ENCODE results near the gene DUS2. TPM values are rescaled to one million over a fixed set of nuclear protein-coding genes. Genes with fewer than 3 reads are reported as not detected.

Gene DUS2
- total RNA-seq, result 10 to 100 TPM; 10.0 to 14.1 (median 12.9) TPM

DNA sequence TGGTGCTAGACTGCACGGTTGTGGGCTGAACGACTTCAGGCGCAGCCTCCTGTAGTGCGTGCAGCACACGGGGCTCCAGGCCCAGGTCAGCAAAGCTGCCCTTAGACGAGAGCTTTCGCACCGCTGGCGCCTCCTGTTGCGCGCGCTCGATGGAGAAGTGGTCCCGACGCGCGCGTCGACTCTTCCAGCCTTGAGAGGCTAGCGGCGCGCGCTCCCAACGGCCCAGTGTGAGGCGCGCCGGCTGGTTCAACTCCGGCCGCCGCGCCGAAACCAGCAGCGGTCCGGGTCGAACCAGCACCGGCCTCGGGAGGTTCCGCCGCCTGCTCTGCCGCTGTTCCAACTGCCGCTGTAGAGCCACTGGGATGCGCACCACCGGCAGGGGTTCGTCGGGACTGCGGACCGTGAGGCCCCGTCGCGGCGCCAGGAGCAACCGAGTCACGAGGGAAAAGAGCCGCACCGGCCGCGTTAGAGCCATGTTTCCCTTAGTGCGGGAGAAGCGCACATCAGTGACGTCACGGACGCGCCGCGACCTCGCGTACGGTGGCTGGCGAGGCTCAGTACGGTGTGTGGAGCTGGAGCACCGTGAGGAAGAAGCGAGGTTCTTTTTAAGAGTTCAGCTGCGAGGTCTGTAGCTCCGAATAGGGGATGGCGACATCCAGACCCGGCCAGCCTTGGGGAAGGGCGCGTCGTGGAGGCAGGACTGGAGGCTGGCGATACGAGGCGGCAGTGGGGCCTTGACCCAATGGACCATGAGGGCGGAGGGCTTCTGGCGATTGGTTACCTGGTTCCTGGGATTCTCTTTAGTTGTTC lies at the start of gene DUS2, which contains the start of gene DDX28:
TSS of gene DUS2 (plus strand) at position 557 of the 810 bp plus-strand sequence. CDS start 14,740 bp downstream, outside the sequence.
TSS of gene DDX28 (minus strand) at position 505 of the 810 bp plus-strand sequence. CDS start at position 475, 30 bp downstream.
- Histone ChIP-seq H3K36me3 (peaks cover 0 to 6% of the 10 kb centered on the region in 2 donors), H3K9me3 (no peaks in the 10 kb centered on the region), H3K4me3 (replicated peaks in 1 of 3) (peak within 1 kb of the TSS; percentile 64 to 75 (median 70)), H3K27me3 (no peaks in the 10 kb centered on the region), H3K4me1 (peaks cover 17 to 23% of the 10 kb centered on the region in 2 donors), H3K27ac (peak within 1 kb of the TSS; percentile 60 to 93 (median 66))
- peak in 1 of 2 donors; percentile 59 for TF ChIP-seq POLR2A (IDR thresholded peaks at IDR 0.05)
- TF ChIP-seq, protein P1, sequence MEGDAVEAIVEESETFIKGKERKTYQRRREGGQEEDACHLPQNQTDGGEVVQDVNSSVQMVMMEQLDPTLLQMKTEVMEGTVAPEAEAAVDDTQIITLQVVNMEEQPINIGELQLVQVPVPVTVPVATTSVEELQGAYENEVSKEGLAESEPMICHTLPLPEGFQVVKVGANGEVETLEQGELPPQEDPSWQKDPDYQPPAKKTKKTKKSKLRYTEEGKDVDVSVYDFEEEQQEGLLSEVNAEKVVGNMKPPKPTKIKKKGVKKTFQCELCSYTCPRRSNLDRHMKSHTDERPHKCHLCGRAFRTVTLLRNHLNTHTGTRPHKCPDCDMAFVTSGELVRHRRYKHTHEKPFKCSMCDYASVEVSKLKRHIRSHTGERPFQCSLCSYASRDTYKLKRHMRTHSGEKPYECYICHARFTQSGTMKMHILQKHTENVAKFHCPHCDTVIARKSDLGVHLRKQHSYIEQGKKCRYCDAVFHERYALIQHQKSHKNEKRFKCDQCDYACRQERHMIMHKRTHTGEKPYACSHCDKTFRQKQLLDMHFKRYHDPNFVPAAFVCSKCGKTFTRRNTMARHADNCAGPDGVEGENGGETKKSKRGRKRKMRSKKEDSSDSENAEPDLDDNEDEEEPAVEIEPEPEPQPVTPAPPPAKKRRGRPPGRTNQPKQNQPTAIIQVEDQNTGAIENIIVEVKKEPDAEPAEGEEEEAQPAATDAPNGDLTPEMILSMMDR (IDR thresholded peaks at IDR 0.05), result peak in 1 of 6 experiments; percentile 37
- 0% methylated on average over 37 to 41 of the region's 84 CpGs for WGBS, 2 donors
- intact Hi-C loops (cut with DNase I), result no loop called here
- DNase-seq, result peak; percentile 87 to 90

DNA sequence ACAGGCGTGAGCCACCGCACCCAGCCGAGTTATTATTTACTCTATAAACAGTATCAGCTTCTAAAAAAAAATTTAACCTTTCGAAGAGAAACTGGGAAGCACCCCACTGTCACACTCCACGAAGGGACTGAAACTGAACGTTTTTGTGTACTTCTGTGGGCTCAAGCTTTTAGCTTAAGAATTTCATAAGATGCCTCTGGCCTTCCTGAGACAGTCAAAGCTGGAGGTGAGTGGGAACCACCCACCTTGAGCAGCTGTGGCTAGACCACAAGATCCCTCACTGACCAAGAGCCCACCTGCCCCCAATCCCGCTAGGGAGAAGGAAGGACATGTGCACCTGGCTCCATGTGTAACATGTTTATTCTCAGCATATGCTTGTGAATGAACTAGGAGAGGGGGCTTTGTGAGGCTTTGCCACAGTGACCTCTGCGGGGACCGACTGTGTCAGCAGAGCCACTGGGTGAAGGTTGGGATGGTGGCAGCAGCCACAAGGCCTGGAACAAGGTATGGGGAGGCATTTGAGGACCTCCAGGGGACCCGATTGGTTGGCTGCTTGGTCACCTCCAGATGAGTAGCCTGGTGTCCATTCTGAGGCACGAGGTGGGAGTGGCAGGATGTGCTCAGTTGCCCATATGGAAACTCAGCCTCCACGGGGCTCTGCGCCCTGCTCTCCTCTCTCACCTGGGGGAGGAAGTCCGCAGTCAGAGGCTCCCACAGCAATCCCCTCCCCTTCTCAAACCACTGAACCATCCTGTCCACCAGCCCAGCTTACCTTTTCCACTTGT lies 47.6 kb upstream of the DUS2 start:
- intact Hi-C loops (cut with DNase I), result no loop called here
- Histone ChIP-seq H3K4me3 (replicated peaks in 1 of 3) (no peak overlapping the region), H3K27me3 (no peaks in the 10 kb centered on the region), H3K4me1 (no peaks in the 10 kb centered on the region), H3K36me3 (no peaks in the 10 kb centered on the region), H3K9me3 (no peaks in the 10 kb centered on the region), H3K27ac (no peak overlapping the region)
- DNase-seq, result no peak
- WGBS, 2 donors, result 76 to 79% methylated on average over 13 to 14 of the region's 14 CpGs
- TF ChIP-seq, protein P1 (IDR thresholded peaks at IDR 0.05), result no peak
- no peak for TF ChIP-seq POLR2A (IDR thresholded peaks at IDR 0.05)

DNA sequence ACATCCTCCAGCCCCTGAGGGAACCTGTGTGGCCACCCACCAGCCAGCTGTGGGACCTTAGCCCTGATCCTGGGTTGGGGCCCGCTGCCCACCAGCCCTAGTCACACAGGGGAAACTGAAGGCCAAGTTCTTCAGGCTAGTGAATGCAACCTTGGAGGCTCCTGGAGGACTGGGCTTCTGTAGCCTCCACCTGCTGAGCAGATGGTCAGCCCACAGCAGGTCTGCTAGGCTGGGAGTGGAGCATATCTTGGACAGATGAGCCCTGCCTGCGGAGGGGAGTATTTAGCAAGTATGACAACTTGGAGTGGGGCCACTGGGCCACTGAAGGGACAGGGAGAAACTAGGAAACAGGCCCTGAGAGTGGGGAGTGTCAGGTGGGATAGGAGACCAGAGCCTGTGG lies 46.9 kb upstream of the DUS2 start:
- no peak for DNase-seq
- Histone ChIP-seq H3K9me3 (no peaks in the 10 kb centered on the region), H3K4me3 (replicated peaks in 1 of 3) (no peak overlapping the region), H3K27me3 (no peaks in the 10 kb centered on the region), H3K27ac (no peak overlapping the region), H3K36me3 (no peaks in the 10 kb centered on the region), H3K4me1 (no peaks in the 10 kb centered on the region)
- no peak for TF ChIP-seq POLR2A (IDR thresholded peaks at IDR 0.05)
- TF ChIP-seq, protein P1 (IDR thresholded peaks at IDR 0.05), result no peak
- intact Hi-C loops (cut with DNase I), result no loop called here
- 80 to 100% methylated on average over 2 of the region's 2 CpGs for WGBS, 2 donors

DNA sequence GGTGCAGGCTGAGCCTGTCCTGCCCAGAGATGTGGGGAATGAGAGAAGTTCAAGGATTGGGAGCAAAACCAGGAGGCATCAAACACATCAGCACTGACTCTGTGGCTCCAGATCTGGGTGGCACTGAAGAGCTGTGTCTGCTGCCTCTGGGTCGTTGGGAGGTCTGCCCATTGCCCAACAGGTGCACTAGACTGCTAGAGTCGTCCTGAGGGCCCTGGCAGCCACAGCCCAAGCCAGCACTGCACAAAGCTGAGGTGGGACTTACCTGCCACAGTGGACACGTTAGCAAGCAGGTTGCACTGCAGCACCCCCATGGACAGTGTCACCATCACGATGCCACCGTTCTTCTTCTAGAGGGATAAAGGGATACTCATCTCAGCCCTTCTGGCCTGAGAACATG lies 46.1 kb upstream of the DUS2 start:
- Histone ChIP-seq H3K4me1 (no peaks in the 10 kb centered on the region), H3K9me3 (no peaks in the 10 kb centered on the region), H3K27ac (no peak overlapping the region), H3K36me3 (no peaks in the 10 kb centered on the region), H3K27me3 (no peaks in the 10 kb centered on the region), H3K4me3 (replicated peaks in 1 of 3) (no peak overlapping the region)
- intact Hi-C loops (cut with DNase I), result no loop called here
- 63% methylated on average over 5 of the region's 5 CpGs; no CpG with 5 or more reads in 1 of the 2 donors for WGBS, 2 donors
- TF ChIP-seq POLR2A (IDR thresholded peaks at IDR 0.05), result no peak
- TF ChIP-seq, protein P1 (IDR thresholded peaks at IDR 0.05), result no peak
- no peak for DNase-seq
